K562 (cell line): ENCODE measurements around the gene CENPN. TPM values are rescaled to one million over a fixed set of nuclear protein-coding genes. Genes with fewer than 3 reads are reported as not detected.

Experiments used
- ATAC-seq: fragments of 200-7000 bp; cut with Tn5 transposase; 3 replicates; pipeline ENCODE4 v1.9.1; 2020; ENCODE audit warnings: moderate library complexity
- BruUV-seq: library from RNA; stranded (reverse); fragments of 400-500 nt; replicated peaks from 2 replicates; lab custom pipeline; 2021; lab: Mats Ljungman, UMichigan
- CTCF ChIA-PET: fragments of 300-600 bp; formaldehyde crosslinking; extraction: SDS; loops from one replicate; lab custom pipeline; 2021; ENCODE audit warnings: low intra/inter-chr PET ratio; lab: Yijun Ruan, JAX
- POLR2A ChIA-PET: fragments of 300-600, 350-650 bp; sonication (Branson Sonifier 250); formaldehyde crosslinking; extraction: SDS; loops from one replicate; lab custom pipeline; 2021; ENCODE audit warnings: antibody characterized with exemption, inconsistent platforms; lab: Yijun Ruan, JAX
- DNase-seq, 4 experiments: peaks; one replicate each; pipeline versions ENCODE4 v3.0.0 to v3.0.0-alpha.2; 2011 to 2018; ENCODE audit warnings: low spot score in 3 of 4, mixed read lengths in 3 of 4; ENCODE audit errors: extremely low read depth in 1 of 4
- FAIRE-seq: peaks from 2 replicates; lab custom pipeline; 2011; peaks lifted over from hg19 to GRCh38; lab: Jason Lieb, UNC
- H2AFZ ChIP-seq: 2 replicates; pipeline ENCODE4 v1.6.0; 2011; ENCODE audit warnings: low read depth, low read length, control low read depth, inconsistent platforms
- H3K27ac ChIP-seq: fragments of 200-600 bp; 3 replicates; pipeline ENCODE4 v1.8.0; 2011; ENCODE audit warnings: low read depth, mild to moderate bottlenecking, control low read depth, inconsistent platforms, low read length, moderate library complexity, mixed read lengths; ENCODE audit errors: extremely low read depth
- H3K27me3 ChIP-seq, 2 experiments: fragments of 300-600 bp in 1 of 2; 2 replicates in 1 of 2; 3 replicates in 1 of 2; pipeline versions ENCODE4 v1.6.0 to v1.8.0; 2011; ENCODE audit warnings: inconsistent platforms in 2 of 2, low read length in 2 of 2, mild to moderate bottlenecking in 1 of 2, mixed read lengths in 1 of 2, moderate library complexity in 1 of 2; ENCODE audit not compliant: control insufficient read depth in 2 of 2, insufficient read depth in 2 of 2
- H3K36me3 ChIP-seq: fragments of 300-600 bp; 3 replicates; pipeline ENCODE4 v1.8.0; 2011; ENCODE audit warnings: mild to moderate bottlenecking, low read length, inconsistent platforms; ENCODE audit not compliant: control insufficient read depth, insufficient read depth
- H3K4me1 ChIP-seq, 2 experiments: fragments of 200-600 bp in 1 of 2; replicated peaks in 1 of 2; 2 replicates in 1 of 2; 3 replicates in 1 of 2; pipeline versions ENCODE4 v1.5.1 to v1.8.0; 2011; ENCODE audit warnings: inconsistent platforms in 2 of 2, low read length in 2 of 2, mild to moderate bottlenecking in 1 of 2, mixed read lengths in 1 of 2, moderate library complexity in 1 of 2; ENCODE audit not compliant: control insufficient read depth in 2 of 2, insufficient read depth in 2 of 2
- H3K4me2 ChIP-seq: 2 replicates; pipeline ENCODE4 v1.6.1; 2011; ENCODE audit warnings: low read length, control low read depth, inconsistent platforms, mixed read lengths; ENCODE audit not compliant: insufficient read depth
- H3K4me3 ChIP-seq: fragments of 200-600 bp; sonication (generic), shearing (Covaris generic); 2 replicates; pipeline ENCODE4 v1.5.1; 2016; ENCODE audit warnings: control low read depth, inconsistent platforms
- H3K79me2 ChIP-seq: fragments of 200-600 bp; 3 replicates; pipeline ENCODE4 v1.8.0; 2011; ENCODE audit warnings: low read length, inconsistent platforms; ENCODE audit not compliant: control insufficient read depth, insufficient read depth
- H3K9ac ChIP-seq, 2 experiments: 2 replicates each; pipeline versions ENCODE4 v1.6.0 to v1.6.1; 2011; ENCODE audit warnings: low read depth in 2 of 2, low read length in 2 of 2, control low read depth in 1 of 2, inconsistent platforms in 1 of 2, mild to moderate bottlenecking in 1 of 2, mixed read lengths in 1 of 2; ENCODE audit not compliant: insufficient read depth in 1 of 2
- H3K9me1 ChIP-seq: one replicate; pipeline ENCODE4 v1.6.0; 2011; ENCODE audit warnings: inconsistent platforms, mild to moderate bottlenecking, low read length, moderate library complexity; ENCODE audit not compliant: control insufficient read depth, insufficient read depth
- H3K9me3 ChIP-seq: replicated peaks from 2 replicates; pipeline ENCODE4 v1.5.1; 2011; ENCODE audit warnings: low read depth, low read length, inconsistent platforms; ENCODE audit not compliant: control insufficient read depth, insufficient read depth
- H4K20me1 ChIP-seq: replicated peaks from 2 replicates; pipeline ENCODE4 v1.6.1; 2011; ENCODE audit warnings: low read length, inconsistent platforms, mixed read lengths; ENCODE audit not compliant: control insufficient read depth, insufficient read depth
- CEBPB ChIP-seq: fragments of 450-650 bp; IDR thresholded peaks from 2 replicates; pipeline ENCODE4 v1.6.1; 2016; ENCODE audit warnings: missing genetic modification characterization, missing compliant biosample characterization
- CEBPG ChIP-seq, 3 experiments: fragments of 200-800 bp in 1 of 3; sonication (Bioruptor generic) in 1 of 3; sonication (generic) in 1 of 3; formaldehyde crosslinking in 1 of 3; IDR thresholded peaks in 2 of 3; conservative IDR thresholded peaks in 1 of 3; 2 replicates each; pipeline versions ENCODE4 v1.6.1 to v1.8.0; 2016 to 2022; ENCODE audit warnings: missing compliant biosample characterization in 2 of 3, missing genetic modification characterization in 2 of 3, mild to moderate bottlenecking in 1 of 3, missing genetic modification reagents in 1 of 3
- DLX4 ChIP-seq: fragments of 250-450 bp; sonication (Bioruptor Pico); IDR thresholded peaks from 2 replicates; pipeline ENCODE4 v1.6.1; 2021; ENCODE audit warnings: mild to moderate bottlenecking
- ELF2 ChIP-seq: fragments of 250-450 bp; sonication (Bioruptor Pico); IDR thresholded peaks from 2 replicates; pipeline ENCODE4 v1.5.0; 2021; ENCODE audit warnings: mild to moderate bottlenecking
- EP400 ChIP-seq: fragments of 450-650 bp; IDR thresholded peaks from 2 replicates; pipeline ENCODE4 v1.6.1; 2017; ENCODE audit warnings: antibody characterized with exemption, mild to moderate bottlenecking, moderate library complexity
- MCM3 ChIP-seq: fragments of 450-650 bp; IDR thresholded peaks from 2 replicates; pipeline ENCODE4 v1.6.1; 2016
- RCOR1 ChIP-seq, 2 experiments: IDR thresholded peaks; 2 replicates each; pipeline ENCODE4 v1.6.1; 2012; ENCODE audit warnings: low read depth in 2 of 2, low read length in 2 of 2, borderline replicate concordance in 1 of 2, improper control_type of control experiment in 1 of 2
- XRCC5 ChIP-seq: fragments of 200-400 bp; formaldehyde crosslinking; IDR thresholded peaks from 2 replicates; pipeline ENCODE4 v1.6.1; 2017; ENCODE audit warnings: low read depth, mild to moderate bottlenecking, low read length
- ZNF217 ChIP-seq: sonication (generic); formaldehyde crosslinking; IDR thresholded peaks from 2 replicates; pipeline ENCODE4 v1.8.0; 2022; ENCODE audit warnings: mild to moderate bottlenecking, missing genetic modification reagents
- WGBS: fragments of 100-300 bp; shearing (Covaris generic); methylation state at CpG from one replicate; pipeline ENCODE4 v1.1.6; 2016; ENCODE audit warnings: low coverage, mixed read lengths; ENCODE audit not compliant: insufficient coverage; ENCODE audit errors: missing lambda C conversion rate; 5-methylcytosine and 5-hydroxymethylcytosine counted together
- in situ Hi-C: fragments of 300-500 bp; cut with MboI; formaldehyde crosslinking; loops from 4 replicates; pipeline ENCODE4 v1.15.0; 2018; ENCODE audit warnings: inconsistent platforms, mixed read lengths
- intact Hi-C: fragments of 100-400 bp; cut with micrococcal nuclease; formaldehyde crosslinking; loops from 2 replicates; pipeline ENCODE4 v1.14.2; 2022
- polyA plus RNA-seq, 8 experiments: library from polyadenylated mRNA; depleted of rRNA in 4 of 8; stranded (reverse) in 5 of 8; unstranded in 3 of 8; fragments of >200 nt; fragmentation: Nextera tagmentation in 2 of 8; fragmentation: Illumina TruSeq in 1 of 8; extraction: Ambion mirVana in 2 of 8; extraction: Trizol in 1 of 8; gene quantifications; 2 replicates each; pipeline versions ENCODE4 v1.2.1 to v1.2.3, GENCODE V29; 2011 to 2014; ENCODE audit warnings: inconsistent platforms in 1 of 8, missing spikeins in 1 of 8
- total RNA-seq, 7 experiments: library from RNA; depleted of rRNA in 6 of 7; stranded (reverse); fragments of >200 nt in 6 of 7; fragmentation: Illumina TruSeq in 2 of 7; extraction: Trizol in 2 of 7; gene quantifications; 2 replicates each; pipeline versions ENCODE4 v1.2.1 to v1.2.3, GENCODE V29; 2011 to 2021; ENCODE audit warnings: low replicate concordance in 1 of 7
- TF ChIP-seq, protein P1 (sequence below): sonication (generic); formaldehyde crosslinking; IDR thresholded peaks from 2 replicates; pipeline ENCODE4 v1.9.0; 2022; ENCODE audit warnings: mild to moderate bottlenecking, missing genetic modification reagents

The CENPN gene
- total and polyA plus RNA-seq, 9 of the 15 experiments (the other 6 are each of a cell fraction or from before 2014, with no cell fraction given), result 92.3 to 384 (median 140) TPM

GRCh38 chr16:81026429-81026828, 19.4 kb downstream of the CENPN start:
- Histone ChIP-seq H4K20me1 (no peaks in the 10 kb centered on the region), H3K9ac (no peak overlapping the region), H2AFZ (no peak overlapping the region), H3K4me1 (no peaks in the 10 kb centered on the region), H3K79me2 (no peaks in the 10 kb centered on the region), H3K4me2 (no peak overlapping the region), H3K27me3 (no peaks in the 10 kb centered on the region), H3K4me3 (no peak overlapping the region), H3K9me3 (no peaks in the 10 kb centered on the region), H3K9me1 (no peaks in the 10 kb centered on the region), H3K27ac (no peak overlapping the region), H3K36me3 (peaks cover 77% of the 10 kb centered on the region)
- no peak for DNase-seq
- WGBS, result 79% methylated on average over 4 of the region's 4 CpGs
- POLR2A ChIA-PET, result no interaction called here
- intact Hi-C loops, result no loop called here
- in situ Hi-C loops, result no loop called here
- CTCF ChIA-PET, result no interaction called here
- TF ChIP-seq XRCC5, result no peak
- TF ChIP-seq DLX4 (CRISPR knock-in tag), result no peak
- no peak for TF ChIP-seq ZNF217
- no peak for TF ChIP-seq MCM3
- no peak for TF ChIP-seq ELF2 (CRISPR knock-in tag)
- TF ChIP-seq CEBPB (tag), result peak; percentile 58
- TF ChIP-seq, protein P1, sequence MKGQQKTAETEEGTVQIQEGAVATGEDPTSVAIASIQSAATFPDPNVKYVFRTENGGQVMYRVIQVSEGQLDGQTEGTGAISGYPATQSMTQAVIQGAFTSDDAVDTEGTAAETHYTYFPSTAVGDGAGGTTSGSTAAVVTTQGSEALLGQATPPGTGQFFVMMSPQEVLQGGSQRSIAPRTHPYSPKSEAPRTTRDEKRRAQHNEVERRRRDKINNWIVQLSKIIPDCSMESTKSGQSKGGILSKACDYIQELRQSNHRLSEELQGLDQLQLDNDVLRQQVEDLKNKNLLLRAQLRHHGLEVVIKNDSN (CRISPR knock-in tag), result no peak
- TF ChIP-seq RCOR1 (IDR thresholded peaks at IDR 0.05; ENCODE audit: borderline replicate concordance in 1 of 2, low read depth in 2 of 2, low read length in 2 of 2), result no peak
- no peak for TF ChIP-seq EP400
- TF ChIP-seq CEBPG (CRISPR knock-in tag; IDR thresholded peaks at IDR 0.05), result no peak
- peak in 1 of 2 experiments; percentile 67; a peak in 3 of 4 replicates for TF ChIP-seq CEBPG (tag; conservative IDR thresholded peaks at IDR 0.05 in 1 of 2, IDR thresholded peaks at IDR 0.05 in 1 of 2)
- no TSS peak for BruUV-seq
- FAIRE-seq, result no peak
- no peak for ATAC-seq
